Prostate gland (tissue), 2 donors: Measurements from ENCODE around the gene GNA14.

Experiments
- POLR2A ChIP-seq: fragments of 450-650 bp; IDR thresholded peaks from one replicate; pipeline ENCODE4 v1.6.1; 2016; ENCODE audit warnings: antibody characterized with exemption, mild to moderate bottlenecking
- POLR2AphosphoS5 ChIP-seq: sonication (generic); formaldehyde crosslinking; IDR thresholded peaks from one replicate; pipeline ENCODE4 v1.6.1; 2017; ENCODE audit warnings: antibody characterized with exemption
- TF ChIP-seq, protein P1 (sequence below), 4 experiments: fragments of 200-600 bp in 2 of 4; fragments of 450-650 bp in 2 of 4; sonication (generic) in 2 of 4; IDR thresholded peaks; 1 replicate in 3 of 4; 2 replicates in 1 of 4; pipeline ENCODE4 v1.5.1; 2016 to 2019; ENCODE audit warnings: antibody characterized with exemption in 4 of 4, mild to moderate bottlenecking in 2 of 4, moderate library complexity in 2 of 4

DNA sequence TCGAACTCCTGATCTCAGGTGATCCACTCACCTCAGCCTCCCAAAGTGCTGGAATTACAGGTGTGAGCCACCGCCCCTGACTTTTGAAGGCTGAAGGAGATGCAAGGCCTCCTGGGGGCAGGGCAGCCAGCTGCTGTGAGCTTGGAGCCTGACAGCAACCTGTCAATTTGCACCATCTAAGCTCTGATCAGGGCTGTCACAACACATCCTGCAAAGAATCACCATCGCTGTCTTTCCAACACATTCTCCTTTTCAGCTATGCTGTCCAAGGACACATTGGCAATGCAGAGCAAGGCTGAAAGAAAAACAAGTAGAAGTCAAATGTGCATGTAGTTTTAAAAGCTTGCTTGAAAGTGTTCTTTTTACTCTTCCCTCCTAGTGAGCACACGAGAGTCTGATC lies 54.6 kb downstream of the GNA14 start:
- TF ChIP-seq POLR2AphosphoS5 (no peak), POLR2A (no peak)
- TF ChIP-seq, protein P1, sequence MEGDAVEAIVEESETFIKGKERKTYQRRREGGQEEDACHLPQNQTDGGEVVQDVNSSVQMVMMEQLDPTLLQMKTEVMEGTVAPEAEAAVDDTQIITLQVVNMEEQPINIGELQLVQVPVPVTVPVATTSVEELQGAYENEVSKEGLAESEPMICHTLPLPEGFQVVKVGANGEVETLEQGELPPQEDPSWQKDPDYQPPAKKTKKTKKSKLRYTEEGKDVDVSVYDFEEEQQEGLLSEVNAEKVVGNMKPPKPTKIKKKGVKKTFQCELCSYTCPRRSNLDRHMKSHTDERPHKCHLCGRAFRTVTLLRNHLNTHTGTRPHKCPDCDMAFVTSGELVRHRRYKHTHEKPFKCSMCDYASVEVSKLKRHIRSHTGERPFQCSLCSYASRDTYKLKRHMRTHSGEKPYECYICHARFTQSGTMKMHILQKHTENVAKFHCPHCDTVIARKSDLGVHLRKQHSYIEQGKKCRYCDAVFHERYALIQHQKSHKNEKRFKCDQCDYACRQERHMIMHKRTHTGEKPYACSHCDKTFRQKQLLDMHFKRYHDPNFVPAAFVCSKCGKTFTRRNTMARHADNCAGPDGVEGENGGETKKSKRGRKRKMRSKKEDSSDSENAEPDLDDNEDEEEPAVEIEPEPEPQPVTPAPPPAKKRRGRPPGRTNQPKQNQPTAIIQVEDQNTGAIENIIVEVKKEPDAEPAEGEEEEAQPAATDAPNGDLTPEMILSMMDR (IDR thresholded peaks at IDR 0.05): no peak
